WTC11 (cell line): ENCODE measurements around the gene ASTN1. TPM values are rescaled to one million over a fixed set of nuclear protein-coding genes. Genes with fewer than 3 reads are reported as not detected.

Experiments
- ATAC-seq: fragments of 200-7000 bp; cut with Tn5 transposase; 2 replicates; pipeline ENCODE4 v1.10.0; 2021; ENCODE audit warnings: mild to moderate bottlenecking, moderate library complexity
- CTCF ChIA-PET: fragments of 300-600 bp; sonication (Branson Sonifier 250); formaldehyde crosslinking; loops from one replicate; lab custom pipeline; 2021; ENCODE audit warnings: antibody characterized with exemption; lab: Charles Lee
- POLR2A ChIA-PET: fragments of 350-600 bp; sonication (Branson Sonifier 250); formaldehyde crosslinking; loops from one replicate; lab custom pipeline; 2021; ENCODE audit warnings: antibody characterized with exemption; lab: Charles Lee
- DNase-seq: peaks from one replicate; pipeline ENCODE4 v3.0.0; 2021; ENCODE audit warnings: low spot score
- H3K27ac Mint-ChIP-seq: 2 replicates; pipeline ENCODE4 v1.8.0; 2021; ENCODE audit warnings: mixed read lengths
- H3K27me3 Mint-ChIP-seq: 2 replicates; pipeline ENCODE4 v1.8.0; 2021; ENCODE audit warnings: low read depth, mild to moderate bottlenecking, moderate library complexity, mixed read lengths
- H3K36me3 Mint-ChIP-seq: 2 replicates; pipeline ENCODE4 v1.8.0; 2021; ENCODE audit warnings: mixed read lengths
- H3K4me1 Mint-ChIP-seq: 2 replicates; pipeline ENCODE4 v1.8.0; 2022; ENCODE audit warnings: mixed read lengths
- H3K4me3 Mint-ChIP-seq: 2 replicates; pipeline ENCODE4 v1.8.0; 2021; ENCODE audit warnings: mild to moderate bottlenecking, moderate library complexity, mixed read lengths
- H3K9me3 Mint-ChIP-seq: 2 replicates; pipeline ENCODE4 v1.8.0; 2021; ENCODE audit warnings: mixed read lengths
- ATF3 ChIP-seq: sonication (generic); formaldehyde crosslinking; conservative IDR thresholded peaks from 2 replicates; pipeline ENCODE4 v1.8.1; 2022; ENCODE audit warnings: mild to moderate bottlenecking, missing genetic modification reagents
- CREB1 ChIP-seq: sonication (generic); formaldehyde crosslinking; IDR thresholded peaks from 2 replicates; pipeline ENCODE4 v1.8.0; 2023; ENCODE audit warnings: mild to moderate bottlenecking, missing genetic modification reagents
- E2F5 ChIP-seq: sonication (generic); formaldehyde crosslinking; IDR thresholded peaks from 2 replicates; pipeline ENCODE4 v1.8.1; 2022; ENCODE audit warnings: mild to moderate bottlenecking, moderate library complexity, missing genetic modification reagents
- EMX1 ChIP-seq: fragments of 250-450 bp; sonication (Bioruptor Pico); IDR thresholded peaks from 2 replicates; pipeline ENCODE4 v1.8.0; 2021; ENCODE audit warnings: mild to moderate bottlenecking
- ETV6 ChIP-seq: sonication (generic); formaldehyde crosslinking; IDR thresholded peaks from 2 replicates; pipeline ENCODE4 v1.8.1; 2022; ENCODE audit warnings: mild to moderate bottlenecking, missing genetic modification reagents
- FOXJ3 ChIP-seq: sonication (generic); formaldehyde crosslinking; IDR thresholded peaks from 2 replicates; pipeline ENCODE4 v1.9.0; 2021; ENCODE audit warnings: missing genetic modification reagents, mild to moderate bottlenecking, borderline replicate concordance
- FOXP4 ChIP-seq: sonication (generic); formaldehyde crosslinking; IDR thresholded peaks from 2 replicates; pipeline ENCODE4 v1.8.0; 2022; ENCODE audit warnings: mild to moderate bottlenecking, missing genetic modification reagents
- HMGA2 ChIP-seq: fragments of 250-450 bp; sonication (Bioruptor Pico); IDR thresholded peaks from 2 replicates; pipeline ENCODE4 v1.4.0; 2021; ENCODE audit warnings: mild to moderate bottlenecking, moderate library complexity
- JAZF1 ChIP-seq: fragments of 250-450 bp; sonication (Bioruptor Pico); IDR thresholded peaks from 2 replicates; pipeline ENCODE4 v1.9.0; 2021; ENCODE audit warnings: moderate library complexity, mild to moderate bottlenecking, inconsistent platforms
- NR1H2 ChIP-seq: sonication (generic); formaldehyde crosslinking; IDR thresholded peaks from 2 replicates; pipeline ENCODE4 v1.9.0; 2021; ENCODE audit warnings: mild to moderate bottlenecking, moderate library complexity, missing genetic modification reagents
- OVOL2 ChIP-seq: fragments of 250-450 bp; sonication (Bioruptor Pico); IDR thresholded peaks from 2 replicates; pipeline ENCODE4 v1.9.0; 2021; ENCODE audit warnings: mild to moderate bottlenecking, borderline replicate concordance
- RELA ChIP-seq: sonication (generic); formaldehyde crosslinking; IDR thresholded peaks from 2 replicates; pipeline ENCODE4 v1.8.1; 2022; ENCODE audit warnings: missing genetic modification reagents, mild to moderate bottlenecking, borderline replicate concordance
- SOX15 ChIP-seq: fragments of 250-450 bp; sonication (Bioruptor Pico); IDR thresholded peaks from 2 replicates; pipeline ENCODE4 v1.9.0; 2021; ENCODE audit warnings: mild to moderate bottlenecking
- TEAD1 ChIP-seq: sonication (generic); formaldehyde crosslinking; IDR thresholded peaks from 2 replicates; pipeline ENCODE4 v1.8.0; 2022; ENCODE audit warnings: mild to moderate bottlenecking, missing genetic modification reagents
- TEAD4 ChIP-seq: sonication (generic); formaldehyde crosslinking; IDR thresholded peaks from 2 replicates; pipeline ENCODE4 v1.8.0; 2022; ENCODE audit warnings: mild to moderate bottlenecking, missing genetic modification reagents
- USF2 ChIP-seq: sonication (generic); formaldehyde crosslinking; IDR thresholded peaks from 2 replicates; pipeline ENCODE4 v1.8.1; 2023; ENCODE audit warnings: mild to moderate bottlenecking, missing genetic modification reagents, moderate library complexity
- ZMAT4 ChIP-seq: fragments of 250-450 bp; sonication (Bioruptor Pico); IDR thresholded peaks from 2 replicates; pipeline ENCODE4 v1.9.0; 2021; ENCODE audit warnings: mild to moderate bottlenecking
- ZNF138 ChIP-seq: sonication (generic); formaldehyde crosslinking; conservative IDR thresholded peaks from 2 replicates; pipeline ENCODE4 v1.8.1; 2022; ENCODE audit warnings: mild to moderate bottlenecking, moderate library complexity, missing genetic modification reagents
- ZNF396 ChIP-seq: fragments of 250-450 bp; sonication (Bioruptor Pico); IDR thresholded peaks from 2 replicates; pipeline ENCODE4 v1.8.0; 2021; ENCODE audit warnings: mild to moderate bottlenecking, moderate library complexity, borderline replicate concordance
- total RNA-seq: library from RNA; stranded (reverse); gene quantifications from 3 replicates; pipeline ENCODE4 v1.2.3, GENCODE V29; 2021

Gene ASTN1
- total RNA-seq, 1 experiment from 2014 or later: 3.4 TPM

GRCh38 chr1:177069490-177069889, 95.0 kb downstream of the ASTN1 start:
- no peak for ATAC-seq

GRCh38 chr1:177067752-177068410, 96.6 kb downstream of the ASTN1 start:
- ATAC-seq (peak; percentile 54), DNase-seq (no peak)
- no peak for TF ChIP-seq RELA (CRISPR knock-in tag)
- no peak for TF ChIP-seq FOXJ3
- TF ChIP-seq FOXP4 (CRISPR knock-in tag): no peak
- no peak for TF ChIP-seq E2F5 (CRISPR knock-in tag)
- no peak for TF ChIP-seq ZMAT4 (CRISPR knock-in tag)
- TF ChIP-seq ETV6 (CRISPR knock-in tag): no peak
- no peak for TF ChIP-seq CREB1
- TF ChIP-seq SOX15 (CRISPR knock-in tag): no peak
- no peak for TF ChIP-seq NR1H2 (CRISPR knock-in tag)
- TF ChIP-seq OVOL2 (CRISPR knock-in tag): no peak
- no peak for TF ChIP-seq USF2 (CRISPR knock-in tag)
- no peak for TF ChIP-seq ATF3 (CRISPR knock-in tag)
- no peak for TF ChIP-seq ZNF138 (CRISPR knock-in tag)
- TF ChIP-seq TEAD4 (CRISPR knock-in tag): no peak
- TF ChIP-seq TEAD1 (CRISPR knock-in tag): no peak
- TF ChIP-seq JAZF1 (CRISPR knock-in tag): no peak
- TF ChIP-seq HMGA2 (CRISPR knock-in tag): no peak
- no peak for TF ChIP-seq EMX1 (CRISPR knock-in tag)
- no peak overlapping the region for H3K4me3 Mint-ChIP-seq
- POLR2A ChIA-PET: interaction anchor here (0.7 kb wide), 1 partner anchor 15 kb away, joined by 3 read pairs; no protein-coding TSS in a partner anchor
- H3K27me3 Mint-ChIP-seq: peaks cover 40% of the 10 kb centered on the region
- H3K36me3 Mint-ChIP-seq: no peaks in the 10 kb centered on the region; the same call in 1 of the 2 replicates
- H3K9me3 Mint-ChIP-seq: 0 out of 2 replicates have a peak, but pooled peaks cover 4% of the 10 kb centered on the region
- H3K4me1 Mint-ChIP-seq: peaks cover 34% of the 10 kb centered on the region
- no peak overlapping the region; the same call in 1 of the 2 replicates for H3K27ac Mint-ChIP-seq
- CTCF ChIA-PET: interaction anchor here (1.1 to 1.4 kb wide), 2 partner anchors 104 to 170 kb away, joined by 4 read pairs; no protein-coding TSS in a partner anchor

More at GRCh38 chr1:177069490-177069889, 95.0 kb downstream of the ASTN1 start:
- POLR2A ChIA-PET: no interaction called here
- DNase-seq: no peak
- Mint-ChIP-seq H3K9me3 (0 out of 2 replicates have a peak, but pooled peaks cover 3% of the 10 kb centered on the region), H3K36me3 (no peaks in the 10 kb centered on the region; the same call in 1 of the 2 replicates), H3K4me1 (peaks cover 34% of the 10 kb centered on the region), H3K27me3 (peaks cover 23% of the 10 kb centered on the region), H3K4me3 (no peak overlapping the region)
- CTCF ChIA-PET: no interaction called here
- no peak for TF ChIP-seq ZNF396 (CRISPR knock-in tag)
- TF ChIP-seq E2F5 (CRISPR knock-in tag): no peak
- TF ChIP-seq, all 79 proteins: peak for 0
- no peak overlapping the region for H3K27ac Mint-ChIP-seq
